Kidney tubule cell (primary cell): ENCODE results near the gene OR9A4.
"Not testable (repeated sequence)": the region's sequence is repeated elsewhere in the genome, so short reads cannot be mapped to it uniquely, and the experiment has no call there.

Experiments
- DNase-seq: peaks from one replicate; pipeline ENCODE4 v3.0.0-alpha.2; 2018; ENCODE audit warnings: low spot score

Gene OR9A4

GRCh38 chr7:141916099-141916498 is at the start of gene OR9A4:
OR9A4 (plus strand) TSS chr7:141916399; CDS start chr7:141918876, 2,477 bp downstream.
- DNase-seq = no peak

GRCh38 chr7:141866974-141867373 is 49.2 kb upstream of the OR9A4 start:
- peak; percentile 51 for DNase-seq

GRCh38 chr7:141872931-141873330 is 43.3 kb upstream of the OR9A4 start:
- peak; percentile 12 for DNase-seq

GRCh38 chr7:141874787-141875186 is 41.4 kb upstream of the OR9A4 start:
- no peak for DNase-seq

GRCh38 chr7:141875453-141875852 is 40.7 kb upstream of the OR9A4 start:
- no peak for DNase-seq

- DNase-seq = no peak
Observed at GRCh38 chr7:141876371-141876770, 39.8 kb upstream of the OR9A4 start.

GRCh38 chr7:141877365-141877764 is 38.8 kb upstream of the OR9A4 start:
- no peak for DNase-seq

GRCh38 chr7:141880960-141881359 is 35.2 kb upstream of the OR9A4 start:
- no peak for DNase-seq

GRCh38 chr7:141884539-141885225 is 31.5 kb upstream of the OR9A4 start:
- no peak for DNase-seq

- peak; percentile 6 for DNase-seq
Observed at GRCh38 chr7:141889321-141889720, 26.9 kb upstream of the OR9A4 start.

- no peak for DNase-seq
Observed at GRCh38 chr7:141891336-141891735, 24.9 kb upstream of the OR9A4 start.

- DNase-seq = not testable (repeated sequence)
Observed at GRCh38 chr7:141899366-141899765, 16.8 kb upstream of the OR9A4 start.

- no peak for DNase-seq
Observed at GRCh38 chr7:141906285-141906684, 9.9 kb upstream of the OR9A4 start.

GRCh38 chr7:141911391-141911790 is 4.8 kb upstream of the OR9A4 start:
- no peak for DNase-seq

- peak; percentile 92 for DNase-seq
Observed at GRCh38 chr7:141915565-141915964, 634 bp upstream of the OR9A4 start.

- peak; percentile 44 for DNase-seq
Observed at GRCh38 chr7:141920281-141920680, 4.1 kb downstream of the OR9A4 start.

- DNase-seq = no peak
Observed at GRCh38 chr7:141928146-141928844, 12.1 kb downstream of the OR9A4 start.

- no peak for DNase-seq
Observed at GRCh38 chr7:141928845-141929195, 12.6 kb downstream of the OR9A4 start.

- no peak for DNase-seq
Observed at GRCh38 chr7:141930211-141930610, 14.0 kb downstream of the OR9A4 start.

GRCh38 chr7:141941075-141941474 is 24.9 kb downstream of the OR9A4 start:
- no peak for DNase-seq

- no peak for DNase-seq
Observed at GRCh38 chr7:141943846-141944245, 27.6 kb downstream of the OR9A4 start.

GRCh38 chr7:141944811-141945210 is 28.6 kb downstream of the OR9A4 start:
- DNase-seq = no peak

- DNase-seq = peak; percentile 73
Observed at GRCh38 chr7:141945356-141945755, 29.2 kb downstream of the OR9A4 start.

GRCh38 chr7:141946796-141947195 is 30.6 kb downstream of the OR9A4 start, which contains the start of gene CLEC5A:
CLEC5A (minus strand) TSS chr7:141946974; CDS start chr7:141946292, 682 bp downstream.
- DNase-seq = no peak
